GM18867 (cell line): ENCODE data around the gene PAK6.

Experiments used
- ATAC-seq: cut with Tn5 transposase; IDR thresholded peaks from one replicate; pipeline ENCODE4 v1.9.1; 2021; ENCODE audit warnings: mild to moderate bottlenecking, moderate library complexity; ENCODE audit not compliant: unreplicated experiment

Gene PAK6

GRCh38 chr15:40241269-40242212 lies 2.7 kb downstream of the PAK6 start:
- ATAC-seq: no peak

GRCh38 chr15:40242213-40242599 lies 3.3 kb downstream of the PAK6 start:
- no peak for ATAC-seq

- ATAC-seq: no peak
Observed at GRCh38 chr15:40242601-40243000, 3.7 kb downstream of the PAK6 start.

GRCh38 chr15:40243126-40243810 lies 4.4 kb downstream of the PAK6 start:
- ATAC-seq: no peak

- ATAC-seq: no peak
Observed at GRCh38 chr15:40244961-40245523, 6.2 kb downstream of the PAK6 start.

- no peak for ATAC-seq
Observed at GRCh38 chr15:40245666-40246450, 7.0 kb downstream of the PAK6 start.

- no peak for ATAC-seq
Observed at GRCh38 chr15:40246496-40247280, 7.8 kb downstream of the PAK6 start.

GRCh38 chr15:40247406-40247971 lies 8.6 kb downstream of the PAK6 start:
- ATAC-seq: no peak

- ATAC-seq: no peak
Observed at GRCh38 chr15:40248006-40248783, 9.3 kb downstream of the PAK6 start.

GRCh38 chr15:40249477-40250303 lies 10.8 kb downstream of the PAK6 start:
- ATAC-seq: no peak

GRCh38 chr15:40250304-40250656 lies 11.4 kb downstream of the PAK6 start:
- no peak for ATAC-seq

- ATAC-seq: no peak
Observed at GRCh38 chr15:40250771-40251483, 12.1 kb downstream of the PAK6 start.

GRCh38 chr15:40251486-40252140 lies 12.8 kb downstream of the PAK6 start:
- no peak for ATAC-seq

GRCh38 chr15:40252141-40252437 lies 13.2 kb downstream of the PAK6 start:
- no peak for ATAC-seq

GRCh38 chr15:40252438-40253166 lies 13.7 kb downstream of the PAK6 start:
- no peak for ATAC-seq

- ATAC-seq: no peak
Observed at GRCh38 chr15:40253167-40253790, 14.4 kb downstream of the PAK6 start.
